NT2/D1 (cell line): ENCODE data around the gene PKP3.
"Not testable (repeated sequence)": the region's sequence is repeated elsewhere in the genome, so short reads cannot be mapped to it uniquely, and the experiment has no call there.

ENCODE experiments used
- DNase-seq: peaks from one replicate; pipeline ENCODE4 v3.0.0-alpha.2; 2011; ENCODE audit warnings: low read depth, low spot score
- H3K27me3 ChIP-seq: 2 replicates; pipeline ENCODE4 v1.6.0; 2011; ENCODE audit warnings: mild to moderate bottlenecking; ENCODE audit not compliant: insufficient read length, insufficient read depth
- H3K36me3 ChIP-seq: 2 replicates; pipeline ENCODE4 v1.6.1; 2011; ENCODE audit warnings: mild to moderate bottlenecking, low read length, mixed read lengths; ENCODE audit not compliant: insufficient read depth, insufficient read length
- H3K4me1 ChIP-seq: 2 replicates; pipeline ENCODE4 v1.5.1; 2011; ENCODE audit not compliant: insufficient read depth, insufficient read length
- H3K4me3 ChIP-seq: 2 replicates; pipeline ENCODE4 v1.5.1; 2011; ENCODE audit warnings: low read depth; ENCODE audit not compliant: insufficient read length
- H3K9ac ChIP-seq: 2 replicates; pipeline ENCODE4 v1.6.0; 2011; ENCODE audit warnings: low read depth; ENCODE audit not compliant: insufficient read length
- H3K9me3 ChIP-seq: 2 replicates; pipeline ENCODE4 v1.5.1; 2011; ENCODE audit warnings: mild to moderate bottlenecking, low read length; ENCODE audit not compliant: insufficient read depth
- SUZ12 ChIP-seq: IDR thresholded peaks from 2 replicates; pipeline ENCODE4 v1.6.1; 2011; ENCODE audit not compliant: insufficient read length, insufficient read depth; ENCODE audit errors: extremely low read depth
- YY1 ChIP-seq: IDR thresholded peaks from 2 replicates; pipeline ENCODE4 v1.6.1; 2011; ENCODE audit not compliant: insufficient read length, insufficient read depth
- ZNF274 ChIP-seq: IDR thresholded peaks from 2 replicates; pipeline ENCODE4 v1.6.1; 2011; ENCODE audit warnings: mild to moderate bottlenecking, low read depth, low read length

Gene PKP3, protein sequence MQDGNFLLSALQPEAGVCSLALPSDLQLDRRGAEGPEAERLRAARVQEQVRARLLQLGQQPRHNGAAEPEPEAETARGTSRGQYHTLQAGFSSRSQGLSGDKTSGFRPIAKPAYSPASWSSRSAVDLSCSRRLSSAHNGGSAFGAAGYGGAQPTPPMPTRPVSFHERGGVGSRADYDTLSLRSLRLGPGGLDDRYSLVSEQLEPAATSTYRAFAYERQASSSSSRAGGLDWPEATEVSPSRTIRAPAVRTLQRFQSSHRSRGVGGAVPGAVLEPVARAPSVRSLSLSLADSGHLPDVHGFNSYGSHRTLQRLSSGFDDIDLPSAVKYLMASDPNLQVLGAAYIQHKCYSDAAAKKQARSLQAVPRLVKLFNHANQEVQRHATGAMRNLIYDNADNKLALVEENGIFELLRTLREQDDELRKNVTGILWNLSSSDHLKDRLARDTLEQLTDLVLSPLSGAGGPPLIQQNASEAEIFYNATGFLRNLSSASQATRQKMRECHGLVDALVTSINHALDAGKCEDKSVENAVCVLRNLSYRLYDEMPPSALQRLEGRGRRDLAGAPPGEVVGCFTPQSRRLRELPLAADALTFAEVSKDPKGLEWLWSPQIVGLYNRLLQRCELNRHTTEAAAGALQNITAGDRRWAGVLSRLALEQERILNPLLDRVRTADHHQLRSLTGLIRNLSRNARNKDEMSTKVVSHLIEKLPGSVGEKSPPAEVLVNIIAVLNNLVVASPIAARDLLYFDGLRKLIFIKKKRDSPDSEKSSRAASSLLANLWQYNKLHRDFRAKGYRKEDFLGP

GRCh38 chr11:394034-394857, at the start of gene PKP3:
PKP3 (plus strand) TSS chr11:394209; CDS start chr11:394293, 84 bp downstream.
- Histone ChIP-seq H3K4me1 (peaks cover 24% of the 10 kb centered on the region), H3K27me3 (no peaks in the 10 kb centered on the region), H3K36me3 (no peaks in the 10 kb centered on the region), H3K9me3 (no peaks in the 10 kb centered on the region), H3K9ac (peak within 1 kb of the TSS; percentile 50), H3K4me3 (no peak within 1 kb of the TSS)
- no peak for DNase-seq
- no peak for TF ChIP-seq ZNF274
- TF ChIP-seq YY1 = no peak
- no peak for TF ChIP-seq SUZ12

DNA sequence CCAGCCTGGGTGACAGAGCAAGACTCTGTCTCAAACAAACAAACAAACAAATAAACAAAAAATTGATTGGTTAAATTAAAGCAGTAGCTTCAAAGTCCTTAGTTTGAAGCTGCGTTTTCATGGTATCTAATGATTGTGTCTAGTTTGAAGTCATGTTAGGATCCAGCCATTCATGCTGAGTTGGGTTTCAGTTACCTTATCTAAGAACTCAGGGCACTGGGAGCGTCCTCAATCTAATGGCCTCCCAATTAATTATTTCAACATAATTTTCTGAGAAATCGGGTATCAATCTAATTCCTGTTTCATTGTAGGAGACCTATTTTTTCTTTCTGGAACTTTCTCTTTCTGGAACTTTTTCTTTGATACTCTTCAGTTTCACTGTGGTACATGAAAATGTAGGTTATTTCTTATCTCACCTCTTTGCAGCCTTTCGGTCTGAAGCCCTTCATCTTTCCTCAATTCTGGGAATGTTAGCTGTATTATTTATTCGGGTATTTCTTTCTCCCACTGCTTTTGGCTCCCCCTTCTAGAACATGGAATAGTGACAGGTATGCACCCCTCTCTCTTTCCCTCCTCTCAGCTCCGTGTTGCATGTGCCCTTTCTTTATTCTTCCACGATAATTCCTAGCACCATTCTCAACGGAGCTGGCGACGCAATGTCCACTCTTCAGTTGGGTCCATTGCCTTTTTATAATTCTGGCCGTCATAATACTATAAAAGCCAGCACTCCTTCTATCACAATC, 49.0 kb upstream of the PKP3 start:
- no peaks in the 10 kb centered on the region for H3K36me3 ChIP-seq
- H3K9ac ChIP-seq = no peak overlapping the region
- DNase-seq = no peak
- peaks cover 3% of the 10 kb centered on the region for H3K4me1 ChIP-seq
- H3K9me3 ChIP-seq = peaks cover 8% of the 10 kb centered on the region; the same call in 1 of the 2 replicates
- TF ChIP-seq SUZ12 (no peak), YY1 (no peak), ZNF274 (no peak)
- no peaks in the 10 kb centered on the region for H3K27me3 ChIP-seq
- H3K4me3 ChIP-seq = no peak overlapping the region

GRCh38 chr11:346529-346928, 47.5 kb upstream of the PKP3 start:
- Histone ChIP-seq H3K9ac (no peak overlapping the region), H3K27me3 (no peaks in the 10 kb centered on the region), H3K9me3 (peaks cover 4% of the 10 kb centered on the region; the same call in 1 of the 2 replicates), H3K4me1 (peaks cover 8% of the 10 kb centered on the region), H3K4me3 (no peak overlapping the region), H3K36me3 (no peaks in the 10 kb centered on the region)
- TF ChIP-seq ZNF274 (no peak), SUZ12 (no peak), YY1 (no peak)
- DNase-seq = no peak

DNA sequence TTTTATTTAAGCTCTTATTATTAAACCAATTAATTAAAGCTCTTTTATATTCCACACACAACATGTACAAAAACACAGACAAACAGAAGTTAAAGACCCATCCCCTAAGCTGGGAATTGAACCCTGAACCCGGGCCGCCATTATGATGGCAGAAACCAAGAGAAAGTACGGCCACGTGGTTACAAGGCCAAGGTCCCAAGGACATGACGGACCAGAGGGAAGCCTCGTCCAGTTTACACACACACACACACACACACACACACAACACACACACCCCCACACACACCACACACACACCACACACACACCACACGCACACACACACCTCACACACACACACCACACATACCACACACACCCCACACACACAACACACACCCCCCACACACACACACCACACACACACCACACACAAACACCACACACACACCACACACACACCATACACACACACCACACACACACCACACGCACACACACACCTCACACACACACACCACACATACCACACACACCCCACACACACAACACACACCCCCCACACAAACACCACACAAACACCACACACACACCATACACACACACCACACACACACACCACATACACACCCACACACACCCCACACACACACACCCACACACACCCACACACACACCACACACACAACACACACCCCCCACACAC, 44.6 kb upstream of the PKP3 start:
- H3K9me3 ChIP-seq, DNase-seq, H3K4me1 ChIP-seq, H3K27me3 ChIP-seq, H3K4me3 ChIP-seq, H3K36me3 ChIP-seq, H3K9ac ChIP-seq: not testable (repeated sequence)

- not testable (repeated sequence) for H3K4me3 ChIP-seq
Measured at GRCh38 chr11:350033-350722, 43.8 kb upstream of the PKP3 start.

DNA sequence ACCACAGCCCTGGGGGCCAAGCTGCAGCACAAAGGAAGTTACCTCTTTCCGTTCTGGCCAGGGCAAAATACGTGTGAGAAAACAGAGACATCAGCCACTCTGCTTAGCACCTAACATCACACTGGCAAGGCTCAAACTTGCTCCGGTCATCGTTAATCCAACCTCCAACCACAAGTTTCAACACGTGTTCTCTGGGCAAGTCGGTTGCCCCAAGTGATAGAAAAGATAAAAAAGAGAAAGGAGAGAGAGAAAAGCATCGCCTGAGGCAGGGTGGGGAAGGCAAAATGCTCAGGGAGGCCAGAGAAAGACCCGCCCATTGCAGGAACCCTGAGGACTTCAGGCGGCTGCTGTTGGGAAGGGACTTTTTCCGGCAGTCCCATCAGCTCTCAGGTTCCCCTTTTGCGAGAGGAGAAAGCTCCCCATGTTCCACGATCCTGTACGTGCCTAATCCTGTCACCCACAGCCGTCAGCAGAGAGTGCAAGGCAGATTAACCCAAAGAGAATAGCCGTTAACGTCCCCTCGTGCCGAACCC, 43.2 kb upstream of the PKP3 start:
- H3K9ac ChIP-seq = peak overlapping the region; percentile 65
- peaks cover 14% of the 10 kb centered on the region for H3K4me1 ChIP-seq
- no peak for TF ChIP-seq ZNF274
- TF ChIP-seq YY1 = no peak
- no peak for TF ChIP-seq SUZ12
- H3K4me3 ChIP-seq = no peak overlapping the region
- H3K36me3 ChIP-seq = no peaks in the 10 kb centered on the region
- no peaks in the 10 kb centered on the region for H3K27me3 ChIP-seq
- no peak for DNase-seq
- H3K9me3 ChIP-seq = no peaks in the 10 kb centered on the region

More at GRCh38 chr11:350033-350722, 43.8 kb upstream of the PKP3 start:
- not testable (repeated sequence) for DNase-seq, H3K27me3 ChIP-seq, H3K9me3 ChIP-seq, H3K36me3 ChIP-seq, H3K4me1 ChIP-seq
- peak overlapping the region; percentile 39 for H3K9ac ChIP-seq
